GM12878 (cell line): ENCODE results near the gene DCK. TPM values are rescaled to one million over a fixed set of nuclear protein-coding genes. Genes with fewer than 3 reads are reported as not detected.

ENCODE experiments used
- ATAC-seq: fragments of 200-7000 bp; cut with Tn5 transposase; 3 replicates; pipeline ENCODE4 v1.9.1; 2020; ENCODE audit warnings: mild to moderate bottlenecking, moderate library complexity
- BruUV-seq: library from RNA; stranded (reverse); fragments of 400-500 nt; replicated peaks from 2 replicates; lab custom pipeline; 2021; lab: Mats Ljungman, UMichigan
- CTCF ChIA-PET: fragments of 300-600 bp; sonication (Branson Sonifier 250); formaldehyde crosslinking; extraction: SDS; loops from one replicate; lab custom pipeline; 2021; ENCODE audit warnings: inconsistent platforms; lab: Yijun Ruan, JAX
- POLR2A ChIA-PET: fragments of 350-600 bp; formaldehyde crosslinking; extraction: SDS; loops from one replicate; lab custom pipeline; 2021; ENCODE audit warnings: inconsistent platforms; lab: Charles Lee
- RAD21 ChIA-PET: fragments of 300-600 bp; sonication (Branson Sonifier 250); formaldehyde crosslinking; loops from one replicate; lab custom pipeline; 2023; ENCODE audit warnings: antibody characterized with exemption; ENCODE audit not compliant: unreplicated experiment; lab: Charles Lee
- SMC1A ChIA-PET: fragments of 300-600 bp; sonication (Branson Sonifier 250); formaldehyde crosslinking; loops from one replicate; lab custom pipeline; 2023; ENCODE audit not compliant: unreplicated experiment, uncharacterized antibody; lab: Charles Lee
- DNase-seq: peaks from one replicate; pipeline ENCODE4 v3.0.0-alpha.2; 2011; ENCODE audit warnings: low read depth, low spot score
- FAIRE-seq: peaks from 3 replicates; lab custom pipeline; 2011; peaks lifted over from hg19 to GRCh38; lab: Jason Lieb, UNC
- H2AFZ ChIP-seq: 2 replicates; pipeline ENCODE4 v1.6.0; 2011; ENCODE audit warnings: low read depth, low read length, control low read depth; ENCODE audit not compliant: control insufficient read depth
- H3K27ac ChIP-seq: 2 replicates; pipeline ENCODE4 v1.5.1; 2011; ENCODE audit warnings: control low read depth; ENCODE audit not compliant: control insufficient read depth, insufficient read depth
- H3K27me3 ChIP-seq, 2 experiments: replicated peaks in 1 of 2; 2 replicates each; pipeline versions ENCODE4 v1.6.0 to v1.6.1; 2011; ENCODE audit warnings: low read length in 1 of 2; ENCODE audit not compliant: control insufficient read depth in 2 of 2, insufficient read depth in 2 of 2
- H3K36me3 ChIP-seq, 2 experiments: 2 replicates each; pipeline ENCODE4 v1.5.1; 2011; ENCODE audit warnings: low read length in 1 of 2; ENCODE audit not compliant: control insufficient read depth in 2 of 2, insufficient read depth in 2 of 2
- H3K4me1 ChIP-seq: 2 replicates; pipeline ENCODE4 v1.6.1; 2011; ENCODE audit warnings: mild to moderate bottlenecking, low read length, moderate library complexity, mixed read lengths; ENCODE audit not compliant: control insufficient read depth, insufficient read depth
- H3K4me2 ChIP-seq: 2 replicates; pipeline ENCODE4 v1.6.0; 2011; ENCODE audit warnings: control low read depth; ENCODE audit not compliant: control insufficient read depth, insufficient read depth
- H3K4me3 ChIP-seq: fragments of 200-600 bp; sonication (generic); 2 replicates; pipeline ENCODE4 v1.5.1; 2016
- H3K79me2 ChIP-seq: 2 replicates; pipeline ENCODE4 v1.6.0; 2011; ENCODE audit warnings: low read length; ENCODE audit not compliant: control insufficient read depth, insufficient read depth
- H3K9ac ChIP-seq: 2 replicates; pipeline ENCODE4 v1.8.0; 2011; ENCODE audit warnings: low read length, control low read depth, mixed read lengths; ENCODE audit not compliant: control insufficient read depth, insufficient read depth
- H3K9me3 ChIP-seq: replicated peaks from 3 replicates; pipeline ENCODE4 v1.5.1; 2011; ENCODE audit warnings: mild to moderate bottlenecking, low read length; ENCODE audit not compliant: control insufficient read depth, insufficient read depth
- H4K20me1 ChIP-seq: 2 replicates; pipeline ENCODE4 v1.6.0; 2011; ENCODE audit not compliant: control insufficient read depth, insufficient read depth
- ASH2L ChIP-seq: fragments of 300-600, 200-600 bp; sonication (generic); IDR thresholded peaks from 2 replicates; pipeline ENCODE4 v1.6.1; 2017; ENCODE audit warnings: low read depth, mild to moderate bottlenecking, borderline replicate concordance
- CBFB ChIP-seq: IDR thresholded peaks from 2 replicates; pipeline ENCODE4 v1.6.1; 2016; ENCODE audit warnings: antibody characterized with exemption, low read depth
- CUX1 ChIP-seq: IDR thresholded peaks from 2 replicates; pipeline ENCODE4 v1.6.1; 2012; ENCODE audit warnings: improper control_type of control experiment, low read depth, low read length; ENCODE audit not compliant: insufficient replicate concordance
- EZH2 ChIP-seq: IDR thresholded peaks from 2 replicates; pipeline ENCODE4 v1.6.1; 2012; ENCODE audit warnings: low read depth, mild to moderate bottlenecking, control low read depth, inconsistent platforms, low read length, borderline replicate concordance; ENCODE audit not compliant: control insufficient read depth
- GABPA ChIP-seq: IDR thresholded peaks from 2 replicates; pipeline ENCODE4 v1.6.1; 2014; ENCODE audit warnings: antibody characterized with exemption, low read depth, mild to moderate bottlenecking, inconsistent platforms
- GATAD2B ChIP-seq: fragments of 450-650 bp; conservative IDR thresholded peaks from 2 replicates; pipeline ENCODE4 v1.6.1; 2017; ENCODE audit warnings: low read depth, mild to moderate bottlenecking, moderate library complexity
- HCFC1 ChIP-seq: fragments of 150-350 bp; IDR thresholded peaks from 2 replicates; pipeline ENCODE4 v1.6.1; 2014; ENCODE audit warnings: low read length
- RELB ChIP-seq: fragments of 450-650 bp; IDR thresholded peaks from 2 replicates; pipeline ENCODE4 v1.6.1; 2017; ENCODE audit warnings: low read depth, mild to moderate bottlenecking, moderate library complexity
- SP1 ChIP-seq: IDR thresholded peaks from one replicate; pipeline ENCODE4 v1.6.1; 2011; ENCODE audit warnings: low read depth, low read length
- ZNF622 ChIP-seq: fragments of 450-650 bp; IDR thresholded peaks from 2 replicates; pipeline ENCODE4 v1.6.1; 2017; ENCODE audit warnings: mild to moderate bottlenecking, inconsistent platforms
- WGBS: methylation state at CpG from one replicate; pipeline ENCODE4 v1.1.6; 2016; ENCODE audit warnings: low lambda C conversion rate; ENCODE audit not compliant: insufficient replicate concordance, insufficient coverage; ENCODE audit errors: missing lambda C conversion rate; 5-methylcytosine and 5-hydroxymethylcytosine counted together
- in situ Hi-C: fragments of 300-500 bp; cut with MboI; formaldehyde crosslinking; loops from 9 replicates; pipeline ENCODE4 v1.14.3; 2018; ENCODE audit warnings: mixed read lengths
- intact Hi-C: fragments of 100-400 bp; cut with micrococcal nuclease; formaldehyde crosslinking; loops from one replicate; pipeline ENCODE4 v1.14.2; 2022; ENCODE audit not compliant: unreplicated experiment
- polyA plus RNA-seq, 11 experiments: library from polyadenylated mRNA; depleted of rRNA in 4 of 11; unstranded in 6 of 11; stranded (reverse) in 5 of 11; fragments of >200 nt; fragmentation: Nextera tagmentation in 4 of 11; fragmentation: Illumina TruSeq in 1 of 11; extraction: Ambion mirVana in 4 of 11; extraction: Trizol in 1 of 11; gene quantifications; 1 replicate in 1 of 11; 2 replicates in 10 of 11; pipeline versions ENCODE4 v1.2.1 to v1.2.3, GENCODE V29; 2011 to 2016; ENCODE audit warnings: inconsistent platforms in 2 of 11, missing spikeins in 2 of 11, low read depth in 1 of 11
- total RNA-seq, 4 experiments: library from RNA; depleted of rRNA in 3 of 4; stranded (reverse); fragments of >200 nt in 3 of 4; fragmentation: Illumina TruSeq in 1 of 4; extraction: Trizol in 1 of 4; gene quantifications; 2 replicates each; pipeline versions ENCODE4 v1.2.1 to v1.2.3, GENCODE V29; 2013 to 2021

The DCK gene
- total and polyA plus RNA-seq, 10 of the 15 experiments (the other 5 are each of a cell fraction or from before 2014, with no cell fraction given), result 20.0 to 69.4 (median 26.2) TPM

DNA sequence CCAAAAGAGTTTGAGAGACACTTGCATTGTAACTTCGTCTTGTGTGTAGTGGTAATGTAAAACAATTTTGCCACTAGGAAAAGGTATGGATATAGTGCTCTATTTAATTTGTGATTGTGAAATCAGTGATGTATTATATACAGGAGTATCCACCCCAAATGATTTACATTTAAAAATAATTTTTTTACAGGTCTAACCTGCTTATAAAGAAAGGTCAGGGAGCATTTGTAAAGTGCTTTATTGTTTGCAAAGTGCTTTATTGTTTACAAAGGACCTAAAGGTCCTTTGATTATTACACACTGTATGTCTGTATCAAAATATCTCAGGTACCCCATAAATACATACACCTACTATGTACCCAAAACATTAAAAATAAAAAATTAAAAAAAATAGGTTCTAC, 70.3 kb downstream of the DCK start:
- Histone ChIP-seq H3K4me2 (no peak overlapping the region), H3K4me3 (no peak overlapping the region), H3K36me3 (no peaks in the 10 kb centered on the region), H2AFZ (no peak overlapping the region), H3K4me1 (no peaks in the 10 kb centered on the region), H3K27me3 (no peaks in the 10 kb centered on the region), H3K9ac (no peak overlapping the region), H4K20me1 (no peaks in the 10 kb centered on the region), H3K79me2 (no peaks in the 10 kb centered on the region), H3K9me3 (no peaks in the 10 kb centered on the region), H3K27ac (no peak overlapping the region)
- ChIA-PET POLR2A (no interaction called here), SMC1A (interaction anchor here (0.8 kb wide), 2 partner anchors 16 to 166 kb away, joined by 3 read pairs; no protein-coding TSS in a partner anchor), RAD21 (interaction anchor here (1.0 kb wide), 1 partner anchor 460 kb away, joined by 3 read pairs; no protein-coding TSS in a partner anchor), CTCF (no interaction called here)
- intact Hi-C loops (no loop called here), in situ Hi-C loops (no loop called here)
- FAIRE-seq (no peak), DNase-seq (no peak), ATAC-seq (no peak)
- WGBS, result 17% methylated on average over 1 of the region's 1 CpG
- TF ChIP-seq RELB, result no peak
- no peak for TF ChIP-seq ZNF622
- BruUV-seq, result no TSS peak

DNA sequence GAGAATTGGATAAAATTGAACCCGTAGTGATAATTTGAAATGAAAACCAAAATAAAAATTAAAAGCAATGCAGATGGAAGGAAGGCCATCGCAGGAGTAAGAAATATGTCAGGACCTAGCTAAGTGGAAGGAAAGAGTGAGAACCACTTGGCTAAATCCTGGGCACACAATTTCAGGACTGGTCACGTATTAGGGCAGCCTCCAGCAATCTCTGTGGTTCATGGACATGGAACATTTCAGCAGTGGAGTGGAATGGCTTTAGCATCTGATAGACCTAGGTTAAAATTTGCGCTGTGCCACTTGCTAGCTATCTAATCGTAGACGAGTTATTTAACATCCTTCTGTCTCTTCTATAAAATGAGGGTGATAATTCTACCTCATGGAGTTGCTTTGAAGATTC, 71.1 kb downstream of the DCK start:
- RAD21 ChIA-PET, result no interaction called here
- CTCF ChIA-PET, result interaction anchor here (0.9 kb wide), 1 partner anchor 13 kb away, joined by 3 read pairs; no protein-coding TSS in a partner anchor
- in situ Hi-C loops (no loop called here), intact Hi-C loops (no loop called here)
- no peaks in the 10 kb centered on the region for H3K27me3 ChIP-seq
- POLR2A ChIA-PET, result no interaction called here
- no peaks in the 10 kb centered on the region for H3K36me3 ChIP-seq
- no peak overlapping the region for H3K27ac ChIP-seq
- H2AFZ ChIP-seq, result no peak overlapping the region
- BruUV-seq, result no TSS peak
- no peak overlapping the region for H3K9ac ChIP-seq
- no peak for DNase-seq
- SMC1A ChIA-PET, result interaction anchor here (0.5 kb wide), 1 partner anchor 1209 kb away, joined by 3 read pairs; no protein-coding TSS in a partner anchor
- H3K79me2 ChIP-seq, result no peaks in the 10 kb centered on the region
- H4K20me1 ChIP-seq, result no peaks in the 10 kb centered on the region
- H3K4me1 ChIP-seq, result no peaks in the 10 kb centered on the region
- no peak for FAIRE-seq
- ATAC-seq, result no peak
- 58% methylated on average over 6 of the region's 6 CpGs for WGBS
- no peaks in the 10 kb centered on the region for H3K9me3 ChIP-seq
- no peak overlapping the region for H3K4me2 ChIP-seq
- H3K4me3 ChIP-seq, result no peak overlapping the region
- no peak for TF ChIP-seq CUX1
- TF ChIP-seq SP1, result no peak
- no peak for TF ChIP-seq EZH2
- no peak for TF ChIP-seq GABPA
- TF ChIP-seq GATAD2B, result no peak
- no peak for TF ChIP-seq HCFC1
- no peak for TF ChIP-seq CBFB
- no peak for TF ChIP-seq ASH2L
